Muscle of leg (tissue), 11 donors: Measurements from ENCODE around the gene FPGS. TPM values are rescaled to one million over a fixed set of nuclear protein-coding genes. Genes with fewer than 3 reads are reported as not detected.
"Not testable (repeated sequence)": the region's sequence is repeated elsewhere in the genome, so short reads cannot be mapped to it uniquely, and the experiment has no call there.

Source experiments
- DNase-seq: peaks from one replicate; pipeline ENCODE4 v3.0.0; 2013
- H3K27ac ChIP-seq: one replicate; pipeline ENCODE4 v1.5.1; 2013; ENCODE audit warnings: mild to moderate bottlenecking, low read length, control low read depth
- H3K27me3 ChIP-seq: one replicate; pipeline ENCODE4 v1.6.1; 2013; ENCODE audit warnings: low read length; ENCODE audit not compliant: control insufficient read depth, insufficient read depth
- H3K36me3 ChIP-seq: one replicate; pipeline ENCODE4 v1.6.1; 2013; ENCODE audit warnings: low read length; ENCODE audit not compliant: control insufficient read depth, insufficient read depth
- H3K4me1 ChIP-seq: one replicate; pipeline ENCODE4 v1.6.1; 2013; ENCODE audit warnings: low read length; ENCODE audit not compliant: control insufficient read depth, insufficient read depth
- H3K4me3 ChIP-seq: one replicate; pipeline ENCODE4 v1.5.1; 2013; ENCODE audit warnings: low read length, control low read depth
- H3K9me3 ChIP-seq: replicated peaks from 2 replicates; pipeline ENCODE4 v1.6.1; 2013; ENCODE audit warnings: low read depth, low read length; ENCODE audit not compliant: control insufficient read depth
- WGBS: methylation state at CpG from one replicate; pipeline ENCODE4 v1.1.5; 2013; ENCODE audit warnings: missing lambda C conversion rate; ENCODE audit not compliant: insufficient coverage; 5-methylcytosine and 5-hydroxymethylcytosine counted together
- polyA plus RNA-seq, 8 donors: library from polyadenylated mRNA; unstranded; fragments of 120-200 nt; gene quantifications; one replicate each; pipeline versions ENCODE4 v1.2.1 to v1.2.3, GENCODE V29; 2013; ENCODE audit warnings: inconsistent platforms in 1 of 8, low replicate concordance in 1 of 8; ENCODE audit not compliant: insufficient read length in 8 of 8, insufficient read depth in 1 of 8
- total RNA-seq: library from RNA; stranded (reverse); fragments of 120-200 nt; gene quantifications from one replicate; pipeline ENCODE4 v1.2.4, GENCODE V29; 2013

The FPGS gene
- total and polyA plus RNA-seq, 9 donors = 34.7 to 52.4 (median 43.6) TPM

DNA sequence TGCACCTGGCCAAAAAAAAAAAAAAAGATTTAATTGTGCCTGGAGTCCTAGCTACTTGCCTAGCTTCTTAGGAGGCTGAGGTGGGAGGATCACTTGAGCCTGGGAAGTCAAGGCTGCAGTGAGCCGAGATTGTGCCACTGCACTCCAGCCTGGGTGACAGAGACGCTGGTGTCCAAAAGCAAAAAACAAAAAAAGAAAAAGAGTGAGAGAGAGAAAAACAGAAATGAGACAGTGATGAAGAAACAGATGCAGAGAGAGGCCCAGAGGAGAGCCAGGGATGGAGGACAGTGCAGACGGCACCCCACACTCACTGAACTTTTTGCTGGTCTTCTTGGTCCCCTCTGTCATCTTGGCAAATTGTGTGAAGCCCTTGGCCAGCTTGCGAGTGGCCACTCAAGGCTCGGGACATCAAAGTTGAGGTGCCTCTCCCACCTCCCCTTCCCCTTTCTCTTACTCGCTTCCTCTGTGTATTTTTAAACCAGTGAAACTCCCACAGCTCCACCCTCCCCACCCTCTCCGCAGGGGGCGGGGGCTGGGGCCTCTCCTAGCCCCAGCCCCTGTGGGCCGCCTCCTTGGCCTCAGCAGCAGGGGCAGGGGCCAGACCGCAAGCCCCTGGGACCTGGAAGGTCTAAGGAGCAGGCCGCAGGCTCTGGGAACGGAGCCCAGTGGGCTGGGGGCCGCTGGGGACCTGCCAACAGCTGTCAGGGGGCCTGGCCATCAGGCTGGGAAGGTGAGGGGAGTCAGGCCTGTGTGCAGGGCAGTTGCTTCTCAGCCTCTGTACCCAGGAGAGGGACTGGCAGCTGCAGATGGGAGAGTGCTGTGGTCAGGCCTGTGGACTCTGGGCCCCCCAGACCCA is 24.2 kb upstream of the FPGS start, which contains the start of gene SH2D3C:
Gene SH2D3C, minus strand, starts transcription at position 387 of the 856 bp plus-strand sequence. Its CDS starts 39 bp downstream, at position 348.
- peak within 1 kb of the TSS; percentile 87 for H3K27ac ChIP-seq
- 17% methylated on average over 11 of the region's 13 CpGs for WGBS
- no peaks in the 10 kb centered on the region for H3K9me3 ChIP-seq
- H3K4me1 ChIP-seq = peaks cover 49% of the 10 kb centered on the region
- DNase-seq = peak; percentile 70
- peaks cover 5% of the 10 kb centered on the region for H3K36me3 ChIP-seq
- H3K4me3 ChIP-seq = peak within 1 kb of the TSS; percentile 38
- no peaks in the 10 kb centered on the region for H3K27me3 ChIP-seq

DNA sequence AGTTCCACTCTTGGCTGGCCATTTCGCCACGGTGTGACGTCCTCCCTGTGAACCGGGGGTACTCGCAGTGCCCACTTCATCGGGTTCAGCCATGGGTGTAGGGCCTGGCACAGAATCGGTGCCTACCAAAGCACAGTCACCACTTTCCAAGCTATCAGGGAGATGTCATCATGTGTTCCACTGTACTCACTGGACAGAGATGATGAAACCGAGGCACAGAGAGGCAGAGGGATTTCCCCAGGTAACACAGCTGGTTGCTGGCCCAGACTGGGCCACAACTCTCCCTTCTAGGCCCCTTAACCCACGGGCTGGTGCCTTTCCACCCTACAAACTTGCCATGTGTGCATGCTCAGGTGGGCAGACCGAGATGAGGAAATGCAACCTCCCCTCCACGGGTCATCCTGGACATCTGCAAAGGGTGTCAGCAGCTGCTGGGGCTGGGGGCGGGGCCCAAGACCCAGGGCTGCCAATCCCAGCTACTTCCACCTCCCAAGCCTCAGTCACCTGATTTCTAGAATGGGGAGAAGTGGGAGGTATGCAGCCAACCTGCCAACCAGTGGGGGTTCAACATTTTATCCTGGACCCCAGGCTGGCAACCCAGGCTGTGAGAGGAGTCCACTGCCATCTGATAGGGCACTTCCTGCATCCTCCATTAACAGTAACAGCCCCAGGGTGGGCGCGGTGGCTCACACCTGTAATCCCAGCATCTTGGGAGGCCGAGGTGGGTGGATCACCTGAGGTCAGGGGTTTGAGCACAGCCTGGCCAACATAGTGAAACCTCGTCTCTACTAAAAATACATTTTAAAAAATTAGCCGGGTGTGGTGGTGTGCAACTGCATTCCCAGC is 23.3 kb upstream of the FPGS start:
- Histone ChIP-seq H3K36me3 (no peaks in the 10 kb centered on the region), H3K27me3 (no peaks in the 10 kb centered on the region), H3K27ac (peak overlapping the region; percentile 87), H3K4me3 (no peak overlapping the region), H3K9me3 (no peaks in the 10 kb centered on the region), H3K4me1 (peaks cover 55% of the 10 kb centered on the region)
- WGBS = 56% methylated on average over 8 of the region's 17 CpGs
- peak; percentile 43 for DNase-seq

DNA sequence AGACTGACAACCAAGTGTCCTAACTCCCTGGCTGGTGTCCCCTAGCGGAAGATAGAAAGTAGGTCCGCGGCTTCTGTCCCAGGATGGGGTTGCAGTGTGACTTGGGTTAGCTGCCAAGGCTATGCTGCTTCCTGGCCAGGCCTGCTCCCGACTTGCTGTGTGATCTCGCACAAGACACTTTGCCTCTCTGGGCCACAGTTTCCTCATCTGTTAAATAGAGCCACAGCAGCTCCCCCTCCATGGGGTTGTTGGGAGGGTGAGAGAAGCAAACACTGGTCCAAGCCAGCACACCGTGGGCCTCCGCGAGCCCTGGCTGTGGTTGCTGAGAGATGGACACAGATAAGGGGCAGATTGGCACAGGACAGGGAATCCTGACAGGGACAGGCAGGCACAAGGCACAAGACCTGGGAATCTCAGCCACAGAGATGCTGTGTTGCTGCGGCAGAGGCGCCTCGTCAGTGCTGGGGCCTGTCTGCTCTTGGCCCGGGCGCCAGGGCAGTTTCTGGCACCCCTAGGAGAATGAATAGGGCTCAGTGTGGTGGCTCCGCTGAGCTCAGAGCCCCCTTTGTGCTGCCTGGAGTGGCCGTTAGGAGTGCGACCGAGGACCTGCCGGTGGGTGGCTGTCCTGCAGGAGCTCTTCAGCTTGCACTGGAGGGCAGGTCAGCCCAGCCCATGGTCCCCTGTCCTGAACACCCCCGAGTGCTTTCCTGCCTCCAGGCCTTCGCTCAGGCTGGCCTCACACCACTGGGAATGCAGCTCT is 22.4 kb upstream of the FPGS start:
- WGBS = 78% methylated on average over 15 of the region's 20 CpGs
- Histone ChIP-seq H3K27ac (no peak overlapping the region), H3K27me3 (no peaks in the 10 kb centered on the region), H3K36me3 (no peaks in the 10 kb centered on the region), H3K4me3 (no peak overlapping the region), H3K9me3 (no peaks in the 10 kb centered on the region), H3K4me1 (peaks cover 60% of the 10 kb centered on the region)
- no peak for DNase-seq

GRCh38 chr9:127780909-127781308 is 21.8 kb upstream of the FPGS start:
- 89% methylated on average over 3 of the region's 9 CpGs for WGBS
- not testable (repeated sequence) for H3K27ac ChIP-seq
- H3K4me1 ChIP-seq = peaks cover 60% of the 10 kb centered on the region

GRCh38 chr9:127781806-127782205 is 20.9 kb upstream of the FPGS start:
- Histone ChIP-seq H3K4me3 (no peak overlapping the region), H3K4me1 (peaks cover 56% of the 10 kb centered on the region), H3K27me3 (no peaks in the 10 kb centered on the region), H3K27ac (no peak overlapping the region), H3K36me3 (no peaks in the 10 kb centered on the region), H3K9me3 (no peaks in the 10 kb centered on the region)
- DNase-seq = no peak
- WGBS = 100% methylated on average over 2 of the region's 4 CpGs

More at GRCh38 chr9:127780909-127781308, 21.8 kb upstream of the FPGS start:
- H3K4me3 ChIP-seq, H3K36me3 ChIP-seq, DNase-seq, H3K9me3 ChIP-seq, H3K27me3 ChIP-seq: not testable (repeated sequence)

DNA sequence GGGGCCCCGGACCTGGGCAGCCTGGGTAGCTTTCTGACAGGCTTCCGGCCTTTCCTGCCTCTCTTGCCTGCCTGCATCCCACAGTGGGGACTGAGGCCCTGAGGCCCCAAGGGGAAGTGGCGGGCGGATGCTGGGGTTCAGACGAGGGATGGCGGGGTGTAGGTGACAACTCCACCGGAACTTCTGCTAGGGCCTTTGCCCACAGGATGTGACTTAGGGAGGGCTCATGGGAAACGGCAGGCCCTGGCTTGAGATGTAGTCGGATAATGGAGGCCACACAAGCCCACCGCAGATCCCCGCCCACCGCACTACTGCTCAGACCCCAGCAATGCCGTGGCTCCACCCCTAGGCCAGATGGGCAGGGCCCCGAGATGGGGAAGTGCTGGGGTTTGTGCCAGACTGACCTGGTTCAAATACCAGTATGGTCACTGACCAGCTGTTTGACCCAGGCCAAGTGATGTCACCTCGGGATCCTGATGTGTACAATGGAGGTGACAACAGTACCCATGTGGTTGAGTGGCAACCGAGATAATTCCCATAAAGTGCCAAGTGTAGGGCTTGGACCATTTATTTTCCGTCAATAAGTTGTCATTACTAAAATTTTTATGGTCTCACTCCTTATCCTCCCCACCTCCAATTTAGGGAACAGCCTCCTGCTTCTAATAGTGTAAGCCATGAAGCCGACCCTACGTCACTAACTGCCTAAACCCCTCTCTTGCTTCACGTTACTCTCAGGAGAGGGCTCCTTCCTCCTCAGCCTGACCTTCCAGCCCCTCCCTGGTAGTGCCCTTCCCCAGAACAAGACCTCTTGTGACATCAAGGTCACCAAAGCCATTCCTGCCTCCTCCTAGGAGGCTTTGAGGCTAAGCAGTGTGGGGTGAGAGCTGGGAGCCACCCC is 19.3 kb upstream of the FPGS start:
- WGBS = 65% methylated on average over 11 of the region's 20 CpGs
- H3K27me3 ChIP-seq = no peaks in the 10 kb centered on the region
- peaks cover 15% of the 10 kb centered on the region for H3K36me3 ChIP-seq
- peak overlapping the region; percentile 77 for H3K27ac ChIP-seq
- DNase-seq = peak; percentile 39
- H3K4me3 ChIP-seq = no peak overlapping the region
- no peaks in the 10 kb centered on the region for H3K9me3 ChIP-seq
- H3K4me1 ChIP-seq = peaks cover 52% of the 10 kb centered on the region

GRCh38 chr9:127785023-127785932 is 17.4 kb upstream of the FPGS start:
- H3K4me1 ChIP-seq = peaks cover 33% of the 10 kb centered on the region
- peaks cover 34% of the 10 kb centered on the region for H3K36me3 ChIP-seq
- under 1% methylated on average over 97 of the region's 123 CpGs for WGBS
- peak overlapping the region; percentile 72 for H3K4me3 ChIP-seq
- no peaks in the 10 kb centered on the region for H3K9me3 ChIP-seq
- DNase-seq = peak; percentile 94
- H3K27ac ChIP-seq = peak overlapping the region; percentile 95
- H3K27me3 ChIP-seq = no peaks in the 10 kb centered on the region

GRCh38 chr9:127785933-127786772 is 16.5 kb upstream of the FPGS start, which contains the start of gene CDK9:
Gene CDK9, plus strand, starts transcription at chr9:127786034. Its CDS starts 115 bp downstream, at chr9:127786149.
- Histone ChIP-seq H3K36me3 (peaks cover 42% of the 10 kb centered on the region), H3K27ac (peak within 1 kb of the TSS; percentile 95), H3K4me3 (peak within 1 kb of the TSS; percentile 99), H3K9me3 (no peaks in the 10 kb centered on the region), H3K4me1 (peaks cover 30% of the 10 kb centered on the region), H3K27me3 (no peaks in the 10 kb centered on the region)
- DNase-seq = peak; percentile 96
- WGBS = under 1% methylated on average over 70 of the region's 75 CpGs
